NOMO-1 treated with dmso at 0.1 percent for 144 hours (cell line): ENCODE results near the gene DMD.
A peak's percentile ranks its signal among the peaks of the same experiment; 100 is the strongest.

ENCODE experiments used
- DNase-seq: peaks from one replicate; lab custom pipeline; 2025; ENCODE audit not compliant: unreplicated experiment; lab: John Stamatoyannopoulos, UW

Gene DMD

GRCh38 chrX:31166416-31166815, 2044.9 kb downstream of the DMD start:
- DNase-seq: no peak

DNA sequence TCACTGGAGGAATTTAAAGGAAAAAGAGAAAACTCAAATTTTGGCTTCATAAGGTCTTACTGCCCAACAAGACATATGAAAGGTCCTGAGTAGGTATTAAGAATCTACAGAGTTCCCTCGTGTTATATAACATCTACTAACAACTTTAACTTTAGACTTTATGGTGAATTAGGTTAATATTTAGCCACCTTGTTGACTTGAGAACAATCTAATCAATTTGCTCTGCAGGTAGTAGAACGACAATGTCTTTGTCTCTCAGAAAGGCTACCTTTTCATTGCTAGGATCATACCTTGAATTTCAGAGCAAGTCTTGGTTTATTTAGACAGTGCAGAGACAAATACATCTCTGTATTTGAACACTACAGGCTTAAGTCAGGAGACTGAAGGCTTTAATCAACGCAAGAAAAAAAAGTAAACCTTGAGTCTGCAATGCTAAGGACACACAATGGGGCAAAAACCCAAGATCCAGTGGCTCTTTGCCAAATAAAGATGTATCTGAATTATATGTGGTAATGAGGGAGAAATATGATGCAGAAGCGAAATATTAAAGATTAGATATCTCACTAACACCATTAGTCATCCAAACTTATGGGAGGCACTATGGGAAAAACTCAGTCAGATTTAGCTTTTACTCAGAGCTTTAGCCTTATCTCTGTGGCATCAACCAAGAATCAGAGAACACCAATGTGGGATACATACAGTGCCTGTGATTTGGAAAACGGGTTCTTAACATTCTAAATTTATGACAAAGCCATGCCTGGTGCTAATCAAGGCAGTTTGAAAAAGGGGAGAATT, 2045.9 kb downstream of the DMD start:
- DNase-seq: no peak

GRCh38 chrX:31154946-31155345, 2056.4 kb downstream of the DMD start:
- DNase-seq: no peak

GRCh38 chrX:31153475-31154047, 2057.8 kb downstream of the DMD start:
- no peak for DNase-seq

DNA sequence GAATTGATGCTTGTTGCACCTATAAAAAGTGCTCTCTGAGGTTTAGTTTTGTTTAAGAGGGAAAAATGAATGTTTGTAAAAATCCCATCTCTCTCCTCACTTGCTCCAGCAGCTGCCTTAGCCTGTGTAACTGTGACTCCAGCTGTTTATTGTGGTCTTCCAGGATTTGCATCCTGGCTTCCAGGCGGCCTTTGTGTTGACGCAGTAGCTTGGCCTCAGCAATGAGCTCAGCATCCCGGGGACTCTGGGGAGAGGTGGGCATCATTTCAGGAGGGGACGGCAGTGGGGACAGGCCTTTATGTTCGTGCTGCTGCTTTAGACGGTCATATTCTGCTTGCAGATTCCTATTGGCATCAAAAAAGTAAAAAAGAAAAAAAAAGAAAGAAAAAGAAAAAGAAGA, 2064.2 kb downstream of the DMD start:
- no peak for DNase-seq

DNA sequence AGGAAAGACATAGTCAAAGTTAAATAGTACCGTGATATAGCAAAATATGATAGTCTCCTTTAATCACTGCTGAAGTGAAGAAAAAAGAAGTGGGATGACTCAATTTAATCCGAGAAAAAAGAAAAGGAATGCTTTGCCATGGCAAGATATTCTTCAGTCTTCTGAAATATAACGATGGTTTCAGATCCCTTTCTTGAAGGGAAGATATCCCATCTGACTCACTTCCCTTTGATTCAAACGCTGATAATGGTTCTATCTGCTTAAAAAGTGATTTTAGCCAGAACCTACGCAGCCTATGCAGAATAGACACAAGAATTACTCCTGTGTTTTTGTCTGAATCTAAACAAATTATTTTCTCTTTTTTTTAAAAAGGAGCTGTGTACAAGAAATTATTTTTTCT, 2071.4 kb downstream of the DMD start:
- DNase-seq: no peak

DNA sequence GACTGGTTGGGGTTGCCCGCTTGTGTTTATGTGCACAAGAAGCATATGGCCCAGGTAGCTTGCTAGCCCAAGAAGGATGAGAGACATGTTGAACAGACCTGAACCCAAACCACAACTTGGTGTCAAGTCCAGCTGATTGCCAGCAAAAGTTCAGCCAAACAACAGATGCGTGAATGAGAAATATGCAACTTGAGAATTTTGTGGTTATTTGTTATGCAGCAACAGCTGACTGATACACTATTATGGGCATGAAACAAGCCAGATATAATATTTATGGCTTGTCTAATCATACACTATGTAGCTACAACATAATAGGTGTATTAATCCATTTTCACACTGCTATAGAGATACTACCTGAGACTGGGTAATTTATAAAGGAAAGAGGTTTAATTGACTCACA, 2073.2 kb downstream of the DMD start:
- DNase-seq: no peak

GRCh38 chrX:31136144-31136611, 2075.2 kb downstream of the DMD start:
- DNase-seq: peak; percentile 84

DNA sequence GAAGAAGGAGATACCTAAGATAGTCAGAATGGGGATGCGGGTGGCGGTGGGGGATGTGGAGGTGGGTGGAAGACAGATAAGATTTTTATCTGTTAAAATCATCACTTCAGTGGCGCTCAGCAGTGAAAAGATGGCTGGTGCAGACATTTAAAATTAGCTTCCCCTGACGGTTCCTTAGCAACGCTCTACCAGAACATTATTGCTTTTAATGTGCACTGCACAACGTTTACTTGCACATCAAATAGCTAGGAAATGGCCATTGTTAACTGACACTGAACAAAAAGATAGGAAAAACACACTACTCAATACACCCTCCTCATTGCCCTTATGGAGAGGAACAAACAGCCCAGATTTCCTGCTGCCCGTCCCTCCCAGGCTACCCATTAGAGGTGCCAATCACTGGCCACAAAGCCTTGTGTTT, 2078.5 kb downstream of the DMD start:
- no peak for DNase-seq

GRCh38 chrX:31130457-31131220, 2080.7 kb downstream of the DMD start:
- DNase-seq: no peak

GRCh38 chrX:31128855-31129254, 2082.5 kb downstream of the DMD start:
- DNase-seq: no peak

DNA sequence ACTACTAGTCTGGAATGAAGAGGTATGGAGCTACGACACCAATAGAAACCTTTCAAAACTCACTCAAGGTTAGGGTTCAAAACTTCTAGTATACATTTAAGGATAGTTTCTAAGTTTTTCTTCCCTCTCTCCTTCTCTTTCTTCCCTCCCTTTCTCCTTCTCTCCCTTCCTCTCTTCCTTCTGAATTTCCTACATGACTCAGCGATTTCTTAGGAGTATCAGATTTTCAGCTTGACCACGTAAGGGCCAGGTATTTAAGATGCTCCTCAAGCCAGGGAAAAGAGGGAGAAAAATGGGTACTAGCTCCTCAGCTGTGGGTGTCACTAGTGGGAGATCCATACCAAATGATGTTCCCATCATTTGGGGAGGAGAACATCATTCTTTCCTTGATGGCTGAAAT, 2083.6 kb downstream of the DMD start:
- no peak for DNase-seq

DNA sequence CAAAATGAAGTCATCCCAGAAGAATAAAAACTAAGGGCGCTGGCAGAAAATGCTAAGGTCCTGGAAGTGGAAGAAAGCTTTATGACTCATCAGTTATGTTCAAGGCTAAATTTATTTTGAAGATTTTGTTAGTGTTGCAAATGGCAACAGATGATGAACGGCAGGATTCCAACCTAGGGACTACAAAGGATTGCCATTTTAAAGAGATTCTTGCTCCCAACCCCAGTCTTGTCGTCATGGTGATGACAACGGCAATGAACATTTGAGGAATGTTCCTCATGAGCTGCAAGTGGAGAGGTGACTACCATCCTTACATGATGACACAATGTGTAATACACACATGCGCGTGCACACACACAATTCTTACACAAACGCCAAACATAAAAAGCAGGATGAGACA, 2085.1 kb downstream of the DMD start:
- DNase-seq: no peak

DNA sequence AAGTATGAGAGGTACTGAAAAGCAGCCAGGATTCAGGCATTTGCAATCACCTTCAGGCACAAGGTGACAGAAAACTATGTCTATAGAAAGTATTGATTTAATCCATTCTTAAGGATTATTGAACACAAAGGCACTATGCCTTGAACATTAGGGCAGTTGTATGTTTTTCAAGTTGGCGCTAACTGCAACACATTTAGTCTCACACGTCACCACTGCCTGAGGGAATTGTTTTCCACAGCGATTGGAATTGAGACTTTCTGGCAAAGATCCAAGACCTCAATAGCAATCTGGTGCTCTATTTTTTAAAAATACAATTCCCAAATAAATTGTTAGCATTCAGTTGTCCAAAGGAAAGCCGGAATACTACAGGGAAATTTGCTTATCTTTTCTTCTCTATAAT, 2086.8 kb downstream of the DMD start:
- DNase-seq: no peak

GRCh38 chrX:31123335-31123734, 2088.0 kb downstream of the DMD start:
- DNase-seq: no peak

GRCh38 chrX:31117266-31117665, 2094.1 kb downstream of the DMD start:
- no peak for DNase-seq

- no peak for DNase-seq
Observed at GRCh38 chrX:31115398-31115797, 2096.0 kb downstream of the DMD start.

DNA sequence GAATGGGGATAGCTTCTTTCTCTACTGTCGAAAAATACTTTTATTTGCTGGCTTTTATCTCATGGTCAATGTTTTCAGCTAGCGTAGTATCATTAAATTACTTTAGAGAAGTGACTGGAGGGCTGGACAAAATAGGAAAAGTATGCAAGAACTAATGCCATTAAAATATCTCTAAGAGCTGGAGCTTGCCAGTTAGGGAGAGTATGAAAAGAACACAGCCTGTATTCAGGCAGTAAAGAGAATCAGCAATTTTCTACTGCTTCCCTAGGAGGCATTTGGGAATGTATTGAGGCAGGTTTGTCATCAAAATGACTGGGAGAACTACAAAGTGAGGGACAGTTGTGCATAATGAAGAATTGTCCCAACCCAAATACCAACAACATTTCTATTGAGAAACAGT, 2096.5 kb downstream of the DMD start:
- no peak for DNase-seq

DNA sequence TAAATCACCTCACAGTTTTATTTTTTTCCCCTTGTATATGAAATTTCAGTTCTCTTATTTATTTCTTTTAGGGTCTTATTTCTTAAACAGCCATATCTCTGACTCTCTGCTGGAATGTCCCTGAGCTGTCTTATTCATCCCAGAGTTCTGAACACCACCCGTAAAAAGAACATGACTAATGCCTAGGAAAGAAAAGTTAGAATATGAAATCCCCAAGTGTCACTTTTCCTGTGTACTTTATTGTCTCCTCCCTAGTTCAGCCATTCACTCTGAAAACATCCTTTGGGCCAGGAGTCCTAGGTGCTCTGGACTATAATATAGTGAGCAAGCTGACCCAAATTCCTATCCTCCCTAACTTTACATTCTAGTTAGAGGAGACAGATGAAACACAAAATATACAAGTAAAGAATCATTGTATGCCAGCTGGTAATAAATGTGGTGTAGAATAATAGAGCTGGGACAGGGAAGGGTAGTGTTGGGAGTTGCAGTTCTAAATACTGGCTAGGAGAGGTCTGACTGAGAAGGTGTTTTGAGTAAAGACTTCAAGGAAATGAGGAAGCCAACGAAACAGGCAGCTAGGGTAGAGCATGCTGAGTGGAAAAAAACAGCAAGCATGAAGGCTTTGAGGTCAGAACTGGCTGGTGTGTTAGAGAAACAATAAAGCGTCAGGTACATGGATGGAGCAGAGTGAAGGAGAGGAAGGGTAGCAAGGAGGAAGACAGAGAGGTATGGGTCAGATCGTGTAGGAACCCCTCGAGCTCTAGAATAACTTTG, 2098.9 kb downstream of the DMD start:
- no peak for DNase-seq

DNA sequence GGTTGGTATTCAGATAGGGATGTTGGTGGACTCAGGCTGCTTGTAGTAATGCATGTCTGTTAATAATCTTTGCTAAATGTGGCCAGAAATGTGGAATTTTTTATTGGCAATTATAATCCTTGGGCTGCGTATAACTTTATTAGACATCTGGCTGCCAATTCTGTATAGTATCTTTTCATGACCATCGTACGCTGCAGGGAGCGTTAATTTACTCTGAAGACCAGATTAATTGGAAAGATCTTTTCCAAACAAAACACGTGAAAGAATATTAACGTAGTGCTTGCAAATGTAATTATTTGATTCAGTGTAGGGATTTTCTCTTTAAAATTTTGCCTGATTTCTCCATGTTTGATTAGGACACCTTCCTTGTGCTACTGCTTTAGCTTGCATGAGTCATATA, 2100.7 kb downstream of the DMD start:
- DNase-seq: no peak

DNA sequence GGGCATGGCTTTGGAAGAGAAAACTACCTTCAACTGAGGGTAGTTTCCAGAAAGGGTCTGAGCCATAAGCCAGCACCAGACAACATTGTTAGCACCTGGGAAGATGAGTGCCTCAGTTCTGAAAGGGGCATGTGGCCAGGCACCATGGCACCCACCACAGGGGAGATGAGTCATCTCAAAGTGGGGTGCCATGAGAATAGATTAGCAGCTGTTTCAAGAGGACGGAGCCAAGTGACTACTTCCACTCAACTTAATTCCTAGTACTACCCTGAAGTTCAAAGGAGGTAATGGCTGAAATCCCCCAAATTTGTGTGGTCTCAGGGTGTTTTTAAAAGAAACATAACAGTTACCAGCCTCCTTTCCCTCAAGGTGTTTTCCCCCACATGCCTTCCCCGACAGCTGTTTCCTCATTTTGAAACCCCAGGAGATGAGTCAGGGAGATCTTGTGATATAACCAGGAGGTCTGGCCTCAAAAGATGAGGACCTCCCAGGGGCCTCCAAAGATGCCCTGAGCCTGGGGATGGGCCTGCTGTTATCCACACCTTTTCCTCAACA, 2111.7 kb downstream of the DMD start:
- DNase-seq: no peak
